ENCODE results near the gene PLPP3. TPM values are rescaled to one million over a fixed set of nuclear protein-coding genes. Genes with fewer than 3 reads are reported as not detected.

The PLPP3 gene
- total and polyA plus RNA-seq, 2 of the 8 experiments (the other 6 are each of a cell fraction or from before 2014, with no cell fraction given) = 33.2 to 42.0 TPM

- H2BK12ac ChIP-seq (ENCODE audit: low read depth, low read length) = no peak overlapping the region
- no peak overlapping the region for H3K56ac ChIP-seq (replicated peaks; ENCODE audit: insufficient read length, low read depth, low read length)
- no peak overlapping the region for H3K27ac ChIP-seq (ENCODE audit: low read depth, low read length)
- DNase-seq (ENCODE audit: low read depth in 1 of 2, low spot score in 2 of 2) = no peak
- H3K23ac ChIP-seq (ENCODE audit: insufficient read length) = no peak overlapping the region
- no peak overlapping the region for H3K4ac ChIP-seq (replicated peaks; ENCODE audit: insufficient read length, low read depth, low read length)
- H4K5ac ChIP-seq (ENCODE audit: insufficient read length, low read depth, low read length) = no peak overlapping the region
- no peak overlapping the region for H2BK120ac ChIP-seq (replicated peaks; ENCODE audit: low read depth, low read length)
- H2BK5ac ChIP-seq (ENCODE audit: low read depth, low read length) = no peak overlapping the region
- FAIRE-seq = no peak
- H4K8ac ChIP-seq (ENCODE audit: extremely low read depth, insufficient read depth, low read length) = no peak overlapping the region
- peaks cover 19 to 91% (median 58%) of the 10 kb centered on the region in 4 experiments for H3K36me3 ChIP-seq (ENCODE audit: control insufficient read depth in 2 of 4, insufficient read depth in 4 of 4, low read length in 3 of 4)
- H2AK5ac ChIP-seq (ENCODE audit: low read depth, low read length) = no peak overlapping the region
- no peak overlapping the region for H3K18ac ChIP-seq (ENCODE audit: extremely low read depth, low read length)
- H3K4me2 ChIP-seq (ENCODE audit: insufficient read depth in 1 of 2, low read depth in 2 of 2, low read length in 2 of 2) = peak overlapping the region in 1 of 2 experiments; percentile 32; a peak in 1 of 4 replicates
- H3K23me2 ChIP-seq (ENCODE audit: low read depth, low read length) = no peaks in the 10 kb centered on the region
- H3K4me3 ChIP-seq (ENCODE audit: extremely low read depth in 1 of 4, insufficient read depth in 2 of 4, low read depth in 3 of 4, low read length in 4 of 4) = no peak overlapping the region
- H3K9ac ChIP-seq (replicated peaks in 1 of 4; ENCODE audit: extremely low read depth in 1 of 4, low read depth in 3 of 4, low read length in 3 of 4) = no peak overlapping the region
- H3K79me2 ChIP-seq (ENCODE audit: control insufficient read depth in 1 of 2, insufficient read depth in 2 of 2, low read length in 2 of 2) = peaks cover 0 to 61% of the 10 kb centered on the region in 2 experiments; a peak in 3 of 4 replicates
- H2AFZ ChIP-seq (ENCODE audit: low read length) = no peak overlapping the region
- no peaks in the 10 kb centered on the region for H3K9me3 ChIP-seq (ENCODE audit: insufficient read depth in 2 of 2, low read depth in 1 of 2, low read length in 1 of 2)
- peaks cover 4 to 19% (median 15%) of the 10 kb centered on the region in 4 experiments for H3K4me1 ChIP-seq (replicated peaks in 1 of 4; ENCODE audit: control insufficient read depth in 3 of 4, insufficient read depth in 4 of 4, low read length in 3 of 4)
- ChIA-PET CTCF (ENCODE audit: partially characterized antibody) (interaction anchor here (0.6 to 1.5 kb wide), 8 partner anchors 11 to 362 kb away, joined by 3 to 6 read pairs (median 3); no protein-coding TSS in a partner anchor), POLR2A (ENCODE audit: partially characterized antibody) (interaction anchor here (0.8 to 2.3 kb wide), 7 partner anchors 10 to 70 kb away, joined by 3 to 7 read pairs (median 3); partner anchors contain the start of gene PLPP3)
- 78% methylated on average over 12 of the region's 13 CpGs; no CpG with 5 or more reads in 1 of the 2 experiments for WGBS, 2 experiments (ENCODE audit: extremely low coverage in 1 of 2, insufficient coverage in 1 of 2, insufficient read length in 1 of 2, insufficient replicate concordance in 2 of 2, low coverage in 1 of 2, low lambda C conversion rate in 2 of 2, missing lambda C conversion rate in 1 of 2)
- no peaks in the 10 kb centered on the region for H3K27me3 ChIP-seq (replicated peaks in 1 of 4; ENCODE audit: control insufficient read depth in 3 of 4, extremely low read depth in 1 of 4, insufficient read depth in 3 of 4, low read length in 3 of 4)
- H4K20me1 ChIP-seq (replicated peaks in 1 of 2; ENCODE audit: control insufficient read depth in 1 of 2, insufficient read depth in 2 of 2, low read length in 2 of 2) = peaks cover 6 to 9% of the 10 kb centered on the region in 2 experiments
- no peak overlapping the region for H2BK20ac ChIP-seq (ENCODE audit: low read length)
- H3K79me1 ChIP-seq (ENCODE audit: low read depth, low read length) = peaks cover 12% of the 10 kb centered on the region
- H3K14ac ChIP-seq (ENCODE audit: insufficient read length) = no peak overlapping the region
- TF ChIP-seq ASH2L (IDR thresholded peaks at IDR 0.05; ENCODE audit: low read length) (no peak), SIN3A (conservative IDR thresholded peaks at IDR 0.05 in 1 of 2, IDR thresholded peaks at IDR 0.05 in 1 of 2; ENCODE audit: low read depth in 1 of 2, low read length in 2 of 2) (0 out of 4 replicates have a peak, but pooled peaks of 1 of the 2 experiments have one; percentile 24), USF2 (IDR thresholded peaks at IDR 0.05; ENCODE audit: low read length) (no peak), SIX5 (IDR thresholded peaks at IDR 0.05; ENCODE audit: low read depth, low read length) (no peak)
- H2BK15ac ChIP-seq (ENCODE audit: low read length) = no peak overlapping the region
- H4K91ac ChIP-seq (replicated peaks; ENCODE audit: insufficient read length, low read length) = no peak overlapping the region
Measured at GRCh38 chr1:56509713-56510641, 69.4 kb downstream of the PLPP3 start.

All from H1 (cell line).